K562 treated with DMSO at 1 percent for 12 hours (cell line): ENCODE results near the gene ZIC5. TPM values are rescaled to one million over a fixed set of nuclear protein-coding genes. Genes with fewer than 3 reads are reported as not detected.

ENCODE experiments used
- total RNA-seq: library from RNA; unstranded; fragments of 300-600 nt; gene quantifications from 2 replicates; pipeline ENCODE4 v1.2.3, GENCODE V29; 2022; ENCODE audit not compliant: insufficient read depth

Gene ZIC5
- total RNA-seq: 0.16 and 0.25 TPM in 2 replicates

DNA sequence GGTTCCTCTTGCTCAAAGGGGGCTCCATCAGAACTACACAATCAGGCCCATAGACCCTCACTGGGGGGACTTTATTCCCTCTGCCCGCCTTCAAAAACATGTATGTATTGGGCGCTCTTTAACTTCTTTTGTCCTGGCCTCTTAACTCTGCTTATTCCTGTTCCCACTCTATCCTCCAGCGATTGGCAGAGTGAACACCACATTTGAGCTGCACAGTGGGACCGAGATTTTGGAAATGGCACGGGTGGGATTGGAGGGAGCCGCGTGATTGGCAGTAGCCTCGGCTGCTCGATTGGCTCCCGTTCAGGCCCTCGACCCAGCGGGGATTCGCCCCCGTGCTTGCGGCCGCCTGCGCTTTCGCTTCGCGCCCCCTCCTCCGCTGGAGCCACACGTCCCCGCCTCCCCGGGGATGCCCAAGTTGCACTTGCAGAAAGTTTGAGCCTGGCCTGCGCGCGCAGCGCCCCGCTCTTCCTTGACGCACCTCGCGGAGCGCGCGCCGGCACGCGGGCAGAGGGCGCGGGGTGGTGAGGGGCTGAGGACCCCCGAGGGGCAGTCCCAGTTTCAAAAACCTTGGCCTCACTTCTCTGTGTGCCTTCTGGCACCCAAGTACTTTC lies at the start of gene ZIC5:
ZIC5 (minus strand) TSS at position 192 of the 614 bp plus-strand sequence; CDS start at position 28, 164 bp downstream.

DNA sequence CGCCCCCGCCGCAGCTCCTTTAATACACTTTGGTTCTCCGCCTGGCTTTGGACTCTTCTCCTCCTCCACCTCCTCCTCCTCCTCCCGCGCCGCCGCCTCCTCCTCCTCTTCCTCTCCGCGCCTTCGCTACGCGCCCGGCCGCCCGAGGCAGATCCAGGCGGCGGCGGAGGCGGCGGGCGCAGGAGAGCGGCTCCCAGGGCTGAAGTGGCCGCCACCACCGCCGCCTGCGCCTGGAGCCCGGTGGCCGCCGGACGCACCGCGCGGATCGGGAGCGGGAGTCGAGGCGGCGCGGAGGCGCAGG lies 10.1 kb upstream of the ZIC5 start, which contains the start of gene ZIC2:
ZIC2 (plus strand) TSS at position 50 of the 301 bp plus-strand sequence. CDS start 281 bp downstream, outside the sequence.

Other genes starting within 250 kb of the ZIC5 start
- gene ZIC2, start 10.0 kb upstream of the ZIC5 start, total RNA-seq: 2.9 and 5.0 TPM in 2 replicates
- 6.7 and 9.3 TPM in 2 replicates for gene PCCA, start 117.3 kb upstream of the ZIC5 start, total RNA-seq